ENCODE measurements around the gene THSD7A. TPM values are rescaled to one million over a fixed set of nuclear protein-coding genes. Genes with fewer than 3 reads are reported as not detected.

THSD7A gene
- total RNA-seq, 1 experiment from 2014 or later = 5.9 TPM

DNA sequence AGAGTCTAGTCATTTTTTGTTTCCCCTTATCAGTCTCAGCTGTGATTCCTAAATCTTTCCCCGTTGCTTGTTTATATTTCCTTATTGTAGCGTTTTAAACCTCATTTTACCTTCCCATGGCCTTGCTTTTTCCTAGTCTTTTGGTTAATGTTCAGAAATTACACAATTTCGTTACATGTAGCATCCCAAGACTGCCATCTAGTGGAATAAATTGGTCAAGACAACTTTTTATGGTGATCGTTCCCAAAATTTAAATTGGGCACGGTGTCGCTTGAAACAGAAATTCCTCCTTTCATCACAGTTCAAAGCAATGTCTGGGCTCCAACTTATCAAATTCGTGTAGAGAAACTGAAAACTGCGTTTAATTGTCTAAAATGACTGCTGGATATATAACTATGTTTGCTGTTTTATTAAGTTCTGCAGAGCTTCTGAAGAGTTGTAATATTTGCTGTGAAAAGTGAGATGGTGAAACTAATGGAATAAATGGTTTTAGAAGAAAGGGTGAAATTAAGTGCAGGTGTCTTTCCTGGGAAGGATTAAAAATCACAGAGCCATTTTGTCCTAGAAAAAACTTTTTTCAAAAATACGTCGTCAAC, 488.1 kb downstream of the THSD7A start:
- BruUV-seq (replicated peaks) = no TSS peak
- no peak overlapping the region for H3K27ac Mint-ChIP-seq (ENCODE audit: unreplicated experiment)
- no peaks in the 10 kb centered on the region for H3K27me3 Mint-ChIP-seq (ENCODE audit: unreplicated experiment)
- intact Hi-C loops (cut with micrococcal nuclease; ENCODE audit: unreplicated experiment) = loop anchor here (5.0 to 10.0 kb wide), 6 partner anchors 107 to 929 kb away; partner anchors contain the start of gene PHF14
- no peak overlapping the region for H3K4me3 Mint-ChIP-seq (ENCODE audit: low read depth, unreplicated experiment)
- peaks cover 9% of the 10 kb centered on the region for H3K4me1 Mint-ChIP-seq (ENCODE audit: low read depth, unreplicated experiment)
- CTCF ChIA-PET = interaction anchor here (1.0 kb wide), 1 partner anchor 9 kb away, joined by 3 read pairs; no protein-coding TSS in a partner anchor
- no peaks in the 10 kb centered on the region for H3K9me3 Mint-ChIP-seq (ENCODE audit: low read depth, unreplicated experiment)
- H3K36me3 Mint-ChIP-seq (ENCODE audit: insufficient read depth, unreplicated experiment) = no peaks in the 10 kb centered on the region
- TF ChIP-seq, protein P1, sequence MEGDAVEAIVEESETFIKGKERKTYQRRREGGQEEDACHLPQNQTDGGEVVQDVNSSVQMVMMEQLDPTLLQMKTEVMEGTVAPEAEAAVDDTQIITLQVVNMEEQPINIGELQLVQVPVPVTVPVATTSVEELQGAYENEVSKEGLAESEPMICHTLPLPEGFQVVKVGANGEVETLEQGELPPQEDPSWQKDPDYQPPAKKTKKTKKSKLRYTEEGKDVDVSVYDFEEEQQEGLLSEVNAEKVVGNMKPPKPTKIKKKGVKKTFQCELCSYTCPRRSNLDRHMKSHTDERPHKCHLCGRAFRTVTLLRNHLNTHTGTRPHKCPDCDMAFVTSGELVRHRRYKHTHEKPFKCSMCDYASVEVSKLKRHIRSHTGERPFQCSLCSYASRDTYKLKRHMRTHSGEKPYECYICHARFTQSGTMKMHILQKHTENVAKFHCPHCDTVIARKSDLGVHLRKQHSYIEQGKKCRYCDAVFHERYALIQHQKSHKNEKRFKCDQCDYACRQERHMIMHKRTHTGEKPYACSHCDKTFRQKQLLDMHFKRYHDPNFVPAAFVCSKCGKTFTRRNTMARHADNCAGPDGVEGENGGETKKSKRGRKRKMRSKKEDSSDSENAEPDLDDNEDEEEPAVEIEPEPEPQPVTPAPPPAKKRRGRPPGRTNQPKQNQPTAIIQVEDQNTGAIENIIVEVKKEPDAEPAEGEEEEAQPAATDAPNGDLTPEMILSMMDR (IDR thresholded peaks at IDR 0.05; ENCODE audit: unreplicated experiment) = peak; percentile 80
- peak; percentile 31 for DNase-seq

DNA sequence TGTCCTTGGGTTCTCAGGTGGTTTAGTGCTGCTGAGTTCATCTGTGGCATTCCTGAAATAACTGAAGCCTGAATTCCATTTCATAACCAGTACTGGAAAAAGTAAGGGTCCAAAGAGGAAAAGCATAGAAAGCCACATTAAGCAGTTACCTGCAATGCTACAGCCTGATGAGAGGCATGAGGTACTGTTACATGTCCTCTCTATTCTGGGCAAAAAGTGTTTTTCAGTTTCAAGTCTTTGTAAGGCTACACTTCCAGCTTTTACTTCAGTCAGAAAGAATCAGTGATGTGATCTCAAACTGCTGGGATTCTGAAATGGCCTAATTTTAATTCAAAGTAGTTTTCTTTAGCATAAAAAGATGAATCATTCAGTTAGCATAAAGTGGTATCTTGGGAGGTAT, 488.9 kb downstream of the THSD7A start:
- Mint-ChIP-seq H3K27ac (ENCODE audit: unreplicated experiment) (no peak overlapping the region), H3K9me3 (ENCODE audit: low read depth, unreplicated experiment) (no peaks in the 10 kb centered on the region), H3K36me3 (ENCODE audit: insufficient read depth, unreplicated experiment) (no peaks in the 10 kb centered on the region), H3K4me1 (ENCODE audit: low read depth, unreplicated experiment) (peaks cover 9% of the 10 kb centered on the region), H3K27me3 (ENCODE audit: unreplicated experiment) (no peaks in the 10 kb centered on the region), H3K4me3 (ENCODE audit: low read depth, unreplicated experiment) (no peak overlapping the region)
- TF ChIP-seq, protein P1 (IDR thresholded peaks at IDR 0.05; ENCODE audit: unreplicated experiment) = no peak
- intact Hi-C loops (cut with micrococcal nuclease; ENCODE audit: unreplicated experiment) = loop anchor here (5.0 to 10.0 kb wide), 6 partner anchors 106 to 928 kb away; partner anchors contain the start of gene PHF14
- BruUV-seq (replicated peaks) = no TSS peak
- CTCF ChIA-PET = interaction anchor here (1.0 kb wide), 1 partner anchor 10 kb away, joined by 3 read pairs; no protein-coding TSS in a partner anchor
- no peak for DNase-seq

DNA sequence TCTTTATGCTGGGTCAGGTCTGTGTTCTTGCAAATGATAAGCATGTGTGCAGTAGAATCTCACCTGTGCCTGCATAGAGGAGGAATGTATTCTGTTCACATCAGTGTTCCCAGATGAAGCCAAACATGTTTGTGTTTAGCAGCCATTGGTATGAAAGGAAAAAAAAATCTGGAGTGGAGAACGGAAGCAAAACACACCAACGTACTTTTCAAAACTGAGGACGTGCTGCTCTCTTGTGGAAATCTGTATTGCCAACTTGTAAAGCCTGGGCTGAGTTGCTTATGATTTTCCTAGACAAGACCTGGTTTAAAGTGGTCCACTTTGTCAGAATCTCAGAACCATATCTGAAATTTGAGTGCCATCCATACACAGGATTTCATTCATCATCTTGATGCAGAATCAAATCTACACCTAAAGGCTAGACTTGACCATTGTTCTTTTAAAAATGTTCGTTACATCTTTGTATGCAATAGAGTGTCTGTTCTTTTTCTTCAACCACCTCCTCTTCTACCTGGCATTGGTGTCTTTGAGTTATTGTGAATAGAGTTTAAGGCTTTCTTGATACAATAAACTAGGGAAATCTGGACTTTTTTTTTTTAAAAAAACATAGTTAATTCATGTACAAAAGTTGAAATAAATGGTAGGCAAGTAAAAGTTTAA, 490.6 kb downstream of the THSD7A start:
- Mint-ChIP-seq H3K27ac (ENCODE audit: unreplicated experiment) (no peak overlapping the region), H3K36me3 (ENCODE audit: insufficient read depth, unreplicated experiment) (no peaks in the 10 kb centered on the region), H3K27me3 (ENCODE audit: unreplicated experiment) (no peaks in the 10 kb centered on the region), H3K9me3 (ENCODE audit: low read depth, unreplicated experiment) (no peaks in the 10 kb centered on the region), H3K4me1 (ENCODE audit: low read depth, unreplicated experiment) (peaks cover 9% of the 10 kb centered on the region), H3K4me3 (ENCODE audit: low read depth, unreplicated experiment) (no peak overlapping the region)
- intact Hi-C loops (cut with micrococcal nuclease; ENCODE audit: unreplicated experiment) = loop anchor here (5.0 to 10.0 kb wide), 6 partner anchors 104 to 927 kb away; partner anchors contain the start of gene PHF14
- TF ChIP-seq, protein P1 (IDR thresholded peaks at IDR 0.05; ENCODE audit: unreplicated experiment) = no peak
- BruUV-seq (replicated peaks) = no TSS peak
- CTCF ChIA-PET = interaction anchor here (0.6 kb wide), 2 partner anchors 129 to 993 kb away, joined by 3 to 7 read pairs; no protein-coding TSS in a partner anchor
- peak; percentile 23 for DNase-seq

DNA sequence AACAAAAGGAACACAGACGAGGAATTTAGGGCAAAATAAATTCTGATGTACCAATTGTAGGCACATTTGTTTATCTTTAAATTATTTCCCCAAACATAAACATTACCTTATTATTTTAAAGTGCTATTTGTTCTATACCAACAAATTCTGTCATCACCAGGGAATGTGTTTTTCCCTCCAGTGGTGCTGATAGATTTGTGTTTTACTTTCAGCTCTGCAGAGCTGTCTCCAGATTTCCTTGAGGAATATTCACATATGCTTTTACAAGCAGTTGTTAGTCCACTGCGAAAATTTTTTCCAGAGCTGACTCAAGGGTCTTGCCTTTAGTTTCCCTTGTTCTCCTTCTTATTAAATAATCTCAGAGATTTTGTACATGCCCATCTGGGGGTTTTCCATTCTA, 495.6 kb downstream of the THSD7A start:
- BruUV-seq (replicated peaks) = no TSS peak
- intact Hi-C loops (cut with micrococcal nuclease; ENCODE audit: unreplicated experiment) = no loop called here
- Mint-ChIP-seq H3K4me3 (ENCODE audit: low read depth, unreplicated experiment) (no peak overlapping the region), H3K27ac (ENCODE audit: unreplicated experiment) (no peak overlapping the region), H3K4me1 (ENCODE audit: low read depth, unreplicated experiment) (no peaks in the 10 kb centered on the region), H3K36me3 (ENCODE audit: insufficient read depth, unreplicated experiment) (no peaks in the 10 kb centered on the region), H3K9me3 (ENCODE audit: low read depth, unreplicated experiment) (no peaks in the 10 kb centered on the region), H3K27me3 (ENCODE audit: unreplicated experiment) (no peaks in the 10 kb centered on the region)
- TF ChIP-seq, protein P1 (IDR thresholded peaks at IDR 0.05; ENCODE audit: unreplicated experiment) = no peak
- CTCF ChIA-PET = no interaction called here
- no peak for DNase-seq

All from Calu3 (cell line).